HEK293T (cell line): ENCODE data around the gene TRAF2.

Experiments used
- BHLHE40 ChIP-seq: fragments of 450-650 bp; IDR thresholded peaks from 2 replicates; pipeline ENCODE4 v1.6.1; 2016; ENCODE audit warnings: mild to moderate bottlenecking, moderate library complexity, borderline replicate concordance
- ELF4 ChIP-seq: fragments of 450-650 bp; IDR thresholded peaks from 2 replicates; pipeline ENCODE4 v1.6.1; 2017; ENCODE audit warnings: antibody characterized with exemption
- FOXA1 ChIP-seq: fragments of 450-650 bp; IDR thresholded peaks from 2 replicates; pipeline ENCODE4 v1.6.1; 2016; ENCODE audit warnings: mild to moderate bottlenecking
- FOXK2 ChIP-seq: fragments of 450-650 bp; IDR thresholded peaks from 2 replicates; pipeline ENCODE4 v1.6.1; 2016; ENCODE audit warnings: mild to moderate bottlenecking
- FOXM1 ChIP-seq: fragments of 450-650 bp; IDR thresholded peaks from 2 replicates; pipeline ENCODE4 v1.6.1; 2017; ENCODE audit warnings: mild to moderate bottlenecking, borderline replicate concordance
- HDGF ChIP-seq: fragments of 450-650 bp; IDR thresholded peaks from 2 replicates; pipeline ENCODE4 v1.6.1; 2017; ENCODE audit warnings: antibody characterized with exemption, borderline replicate concordance
- NFRKB ChIP-seq: fragments of 450-650 bp; IDR thresholded peaks from 2 replicates; pipeline ENCODE4 v1.6.1; 2016; ENCODE audit warnings: mild to moderate bottlenecking, moderate library complexity
- SP1 ChIP-seq: fragments of 450-650 bp; IDR thresholded peaks from 2 replicates; pipeline ENCODE4 v1.6.1; 2017
- SUZ12 ChIP-seq: fragments of 450-650 bp; IDR thresholded peaks from 2 replicates; pipeline ENCODE4 v1.6.1; 2016; ENCODE audit warnings: mild to moderate bottlenecking
- TARDBP ChIP-seq: fragments of 450-650 bp; IDR thresholded peaks from 2 replicates; pipeline ENCODE4 v1.6.1; 2016
- TF ChIP-seq, protein P1 (sequence below): fragments of 450-650 bp; IDR thresholded peaks from 2 replicates; pipeline ENCODE4 v1.6.1; 2016

DNA sequence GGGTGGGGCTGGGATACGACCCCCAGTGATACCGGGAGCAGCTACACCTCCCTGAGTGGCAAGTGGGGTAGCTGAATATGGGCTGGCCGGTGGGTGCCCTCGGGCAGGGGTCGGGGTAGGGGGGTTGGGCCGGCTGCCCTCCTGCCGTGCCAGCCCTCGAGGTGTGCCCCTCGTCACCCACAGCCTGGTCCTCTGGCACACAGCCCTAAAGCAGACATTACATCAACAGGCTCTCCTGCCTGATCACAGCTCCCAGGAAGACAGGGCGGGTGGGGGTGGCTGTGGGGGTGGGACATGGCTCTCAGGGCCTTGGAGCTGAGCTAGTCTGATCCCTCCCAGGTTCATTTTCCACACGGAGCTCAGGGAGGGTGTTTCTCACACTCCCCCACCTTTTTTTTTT, 35.0 kb downstream of the TRAF2 start:
- no peak for TF ChIP-seq FOXM1
- no peak for TF ChIP-seq NFRKB
- no peak for TF ChIP-seq BHLHE40
- TF ChIP-seq HDGF = no peak
- TF ChIP-seq FOXA1 = no peak
- TF ChIP-seq SUZ12 = no peak
- TF ChIP-seq TARDBP = no peak
- no peak for TF ChIP-seq SP1
- TF ChIP-seq FOXK2 = no peak
- TF ChIP-seq, protein P1, sequence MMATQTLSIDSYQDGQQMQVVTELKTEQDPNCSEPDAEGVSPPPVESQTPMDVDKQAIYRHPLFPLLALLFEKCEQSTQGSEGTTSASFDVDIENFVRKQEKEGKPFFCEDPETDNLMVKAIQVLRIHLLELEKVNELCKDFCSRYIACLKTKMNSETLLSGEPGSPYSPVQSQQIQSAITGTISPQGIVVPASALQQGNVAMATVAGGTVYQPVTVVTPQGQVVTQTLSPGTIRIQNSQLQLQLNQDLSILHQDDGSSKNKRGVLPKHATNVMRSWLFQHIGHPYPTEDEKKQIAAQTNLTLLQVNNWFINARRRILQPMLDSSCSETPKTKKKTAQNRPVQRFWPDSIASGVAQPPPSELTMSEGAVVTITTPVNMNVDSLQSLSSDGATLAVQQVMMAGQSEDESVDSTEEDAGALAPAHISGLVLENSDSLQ = no peak
- TF ChIP-seq ELF4 = no peak
